ENCODE data around the gene RPL9. TPM values are rescaled to one million over a fixed set of nuclear protein-coding genes. Genes with fewer than 3 reads are reported as not detected.

The RPL9 gene
- total and polyA plus RNA-seq, 2 donors (not counting 1 experiment from before 2014, with no cell fraction given), result 2,031 to 2,407 TPM

- no peaks in the 10 kb centered on the region for H3K9me3 Mint-ChIP-seq (ENCODE audit: insufficient read depth)
- no peaks in the 10 kb centered on the region for H4K20me1 ChIP-seq (ENCODE audit: control insufficient read depth, insufficient read depth, low read length, poor library complexity, severe bottlenecking)
- H3K9me3 ChIP-seq (ENCODE audit: control extremely low read depth in 1 of 3, control insufficient read depth in 2 of 3, insufficient read depth in 1 of 3, low read length in 2 of 3), result peaks cover 0 to 6% (median 0%) of the 10 kb centered on the region in 3 donors
- no peak overlapping the region for H3K4me3 ChIP-seq (ENCODE audit: control extremely low read depth in 1 of 5, extremely low read depth in 1 of 5, insufficient read depth in 1 of 5, low read depth in 2 of 5, low read length in 4 of 5)
- no peak overlapping the region for H3K4me3 Mint-ChIP-seq
- ATAC-seq (ENCODE audit: low read depth), result no peak
- no peaks in the 10 kb centered on the region for H3K27me3 ChIP-seq (replicated peaks in 1 of 4; ENCODE audit: control extremely low read depth in 1 of 4, control insufficient read depth in 3 of 4, insufficient read depth in 4 of 4, low read length in 3 of 4)
- CTCF ChIA-PET, result no interaction called here
- no peaks in the 10 kb centered on the region for H3K36me3 ChIP-seq (replicated peaks in 1 of 2; ENCODE audit: control extremely low read depth in 1 of 2, control insufficient read depth in 1 of 2, extremely low read depth in 1 of 2, insufficient read depth in 2 of 2, low read length in 1 of 2)
- peaks cover 4 to 6% of the 10 kb centered on the region in 2 donors for H3K4me1 ChIP-seq (ENCODE audit: control insufficient read depth in 2 of 2, insufficient read depth in 2 of 2, low read length in 2 of 2)
- no peak for TF ChIP-seq EZH2 (IDR thresholded peaks at IDR 0.05; ENCODE audit: borderline replicate concordance, insufficient read depth, low read depth, low read length, poor library complexity, severe bottlenecking)
- H3K9ac ChIP-seq (ENCODE audit: low read length), result no peak overlapping the region
- no peak overlapping the region for H3K27ac ChIP-seq (ENCODE audit: low read length in 2 of 2)
- DNase-seq, result no peak
- H3K79me2 ChIP-seq (ENCODE audit: control insufficient read depth, insufficient read depth, low read length), result no peaks in the 10 kb centered on the region
- peaks cover 6% of the 10 kb centered on the region for H3K4me1 Mint-ChIP-seq
- intact Hi-C loops (cut with micrococcal nuclease), result no loop called here
- no peak overlapping the region for H3K27ac Mint-ChIP-seq
- WGBS (ENCODE audit: insufficient coverage), result no CpG with 5 or more reads among the region's 2 CpGs
- POLR2A ChIA-PET, result interaction anchor here (0.6 kb wide), 1 partner anchor 544 kb away, joined by 5 read pairs; no protein-coding TSS in a partner anchor
- H2AFZ ChIP-seq (ENCODE audit: insufficient read depth, low read depth, low read length, poor library complexity, severe bottlenecking), result no peak overlapping the region
- no peaks in the 10 kb centered on the region for H3K27me3 Mint-ChIP-seq
- no peak overlapping the region for H3K4me2 ChIP-seq (replicated peaks; ENCODE audit: low read depth, low read length, poor library complexity, severe bottlenecking)
Measured at GRCh38 chr4:39441593-39441992, 17.1 kb downstream of the RPL9 start.

- Mint-ChIP-seq H3K9me3 (ENCODE audit: insufficient read depth) (no peaks in the 10 kb centered on the region), H3K27me3 (no peaks in the 10 kb centered on the region), H3K4me1 (no peaks in the 10 kb centered on the region), H3K27ac (no peak overlapping the region), H3K4me3 (no peak overlapping the region)
- CTCF ChIA-PET, result interaction anchor here (0.7 to 1.3 kb wide), 2 partner anchors 12 to 533 kb away, joined by 3 read pairs; no protein-coding TSS in a partner anchor
- Histone ChIP-seq H3K27ac (ENCODE audit: low read length in 2 of 2) (no peak overlapping the region), H3K4me2 (replicated peaks; ENCODE audit: low read depth, low read length, poor library complexity, severe bottlenecking) (no peak overlapping the region), H3K4me1 (ENCODE audit: control insufficient read depth in 2 of 2, insufficient read depth in 2 of 2, low read length in 2 of 2) (no peaks in the 10 kb centered on the region), H3K4me3 (ENCODE audit: control extremely low read depth in 1 of 5, extremely low read depth in 1 of 5, insufficient read depth in 1 of 5, low read depth in 2 of 5, low read length in 4 of 5) (no peak overlapping the region), H3K36me3 (replicated peaks in 1 of 2; ENCODE audit: control extremely low read depth in 1 of 2, control insufficient read depth in 1 of 2, extremely low read depth in 1 of 2, insufficient read depth in 2 of 2, low read length in 1 of 2) (no peaks in the 10 kb centered on the region), H3K79me2 (ENCODE audit: control insufficient read depth, insufficient read depth, low read length) (no peaks in the 10 kb centered on the region), H3K9ac (ENCODE audit: low read length) (no peak overlapping the region), H3K9me3 (ENCODE audit: control extremely low read depth in 1 of 3, control insufficient read depth in 2 of 3, insufficient read depth in 1 of 3, low read length in 2 of 3) (no peaks in the 10 kb centered on the region), H4K20me1 (ENCODE audit: control insufficient read depth, insufficient read depth, low read length, poor library complexity, severe bottlenecking) (no peaks in the 10 kb centered on the region), H2AFZ (ENCODE audit: insufficient read depth, low read depth, low read length, poor library complexity, severe bottlenecking) (no peak overlapping the region), H3K27me3 (replicated peaks in 1 of 4; ENCODE audit: control extremely low read depth in 1 of 4, control insufficient read depth in 3 of 4, insufficient read depth in 4 of 4, low read length in 3 of 4) (no peaks in the 10 kb centered on the region)
- DNase-seq, result no peak
- WGBS (ENCODE audit: insufficient coverage), result 73% methylated on average over 6 of the region's 7 CpGs
- TF ChIP-seq CTCF (IDR thresholded peaks at IDR 0.05), result no peak
- no peak for TF ChIP-seq EZH2 (IDR thresholded peaks at IDR 0.05; ENCODE audit: borderline replicate concordance, insufficient read depth, low read depth, low read length, poor library complexity, severe bottlenecking)
- ATAC-seq (ENCODE audit: low read depth), result no peak
- intact Hi-C loops (cut with micrococcal nuclease), result no loop called here
- POLR2A ChIA-PET, result no interaction called here
Measured at GRCh38 chr4:39435659-39436563, 22.8 kb downstream of the RPL9 start.

All from B cell (primary cell).